ENCODE measurements around the gene PLRG1.

Gene PLRG1

DNA sequence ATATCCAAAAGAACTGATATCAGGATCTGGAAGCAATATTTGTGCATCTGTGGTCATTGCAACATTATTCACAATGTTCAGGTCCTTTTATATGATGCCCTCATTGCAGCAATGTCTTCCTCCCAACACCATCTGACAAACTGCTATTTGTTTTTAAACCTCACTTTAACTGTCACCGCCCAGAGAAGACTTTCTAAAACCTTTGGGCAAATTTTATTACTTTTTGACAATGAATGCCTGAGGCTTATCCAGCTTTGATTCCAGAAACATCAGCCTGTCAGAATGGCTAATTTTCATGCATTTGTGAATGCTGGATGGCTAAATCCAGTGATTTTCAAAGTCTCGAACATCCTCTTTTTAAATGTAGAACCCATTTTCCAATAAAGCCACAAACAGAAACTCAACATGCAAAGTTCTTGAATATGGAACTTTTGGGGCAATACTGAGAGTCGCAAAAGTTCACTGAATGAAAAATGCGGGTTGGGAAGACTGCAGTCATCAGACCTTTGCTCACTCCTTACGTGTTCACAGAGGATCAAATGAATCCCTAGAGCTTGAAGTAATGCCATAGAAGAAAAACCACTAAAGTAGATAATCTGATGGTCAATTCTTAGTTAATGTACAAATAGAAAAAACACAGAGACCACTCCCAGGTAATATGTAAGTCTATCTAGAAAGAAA lies 23.1 kb upstream of the PLRG1 start:
- no peak for DNase-seq (ENCODE audit: extremely low read depth, low read depth)
- no peak overlapping the region for H3K4me3 ChIP-seq (replicated peaks; ENCODE audit: low read depth, low read length)
- TF ChIP-seq, protein P1, sequence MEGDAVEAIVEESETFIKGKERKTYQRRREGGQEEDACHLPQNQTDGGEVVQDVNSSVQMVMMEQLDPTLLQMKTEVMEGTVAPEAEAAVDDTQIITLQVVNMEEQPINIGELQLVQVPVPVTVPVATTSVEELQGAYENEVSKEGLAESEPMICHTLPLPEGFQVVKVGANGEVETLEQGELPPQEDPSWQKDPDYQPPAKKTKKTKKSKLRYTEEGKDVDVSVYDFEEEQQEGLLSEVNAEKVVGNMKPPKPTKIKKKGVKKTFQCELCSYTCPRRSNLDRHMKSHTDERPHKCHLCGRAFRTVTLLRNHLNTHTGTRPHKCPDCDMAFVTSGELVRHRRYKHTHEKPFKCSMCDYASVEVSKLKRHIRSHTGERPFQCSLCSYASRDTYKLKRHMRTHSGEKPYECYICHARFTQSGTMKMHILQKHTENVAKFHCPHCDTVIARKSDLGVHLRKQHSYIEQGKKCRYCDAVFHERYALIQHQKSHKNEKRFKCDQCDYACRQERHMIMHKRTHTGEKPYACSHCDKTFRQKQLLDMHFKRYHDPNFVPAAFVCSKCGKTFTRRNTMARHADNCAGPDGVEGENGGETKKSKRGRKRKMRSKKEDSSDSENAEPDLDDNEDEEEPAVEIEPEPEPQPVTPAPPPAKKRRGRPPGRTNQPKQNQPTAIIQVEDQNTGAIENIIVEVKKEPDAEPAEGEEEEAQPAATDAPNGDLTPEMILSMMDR (IDR thresholded peaks at IDR 0.05; ENCODE audit: low read depth, low read length, missing control alignments): no peak

DNA sequence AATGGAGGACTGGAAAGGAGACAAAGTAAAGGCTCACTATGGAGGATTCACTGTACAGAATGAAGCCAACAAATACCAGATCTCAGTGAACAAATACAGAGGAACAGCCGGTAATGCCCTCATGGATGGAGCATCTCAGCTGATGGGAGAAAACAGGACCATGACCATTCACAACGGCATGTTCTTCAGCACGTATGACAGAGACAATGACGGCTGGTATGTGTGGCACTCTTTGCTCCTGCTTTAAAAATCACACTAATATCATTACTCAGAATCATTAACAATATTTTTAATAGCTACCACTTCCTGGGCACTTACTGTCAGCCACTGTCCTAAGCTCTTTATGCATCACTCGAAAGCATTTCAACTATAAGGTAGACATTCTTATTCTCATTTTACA lies 19.4 kb upstream of the PLRG1 start:
- TF ChIP-seq, protein P1 (IDR thresholded peaks at IDR 0.05; ENCODE audit: low read depth, low read length, missing control alignments): no peak
- DNase-seq (ENCODE audit: extremely low read depth, low read depth): no peak

DNA sequence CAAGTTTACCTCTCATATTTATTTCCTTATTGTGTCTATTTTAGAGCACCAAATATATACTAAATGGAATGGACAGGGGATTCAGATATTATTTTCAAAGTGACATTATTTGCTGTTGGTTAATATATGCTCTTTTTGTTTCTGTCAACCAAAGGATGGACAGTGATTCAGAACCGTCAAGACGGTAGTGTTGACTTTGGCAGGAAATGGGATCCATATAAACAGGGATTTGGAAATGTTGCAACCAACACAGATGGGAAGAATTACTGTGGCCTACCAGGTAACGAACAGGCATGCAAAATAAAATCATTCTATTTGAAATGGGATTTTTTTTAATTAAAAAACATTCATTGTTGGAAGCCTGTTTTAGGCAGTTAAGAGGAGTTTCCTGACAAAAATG lies 18.8 kb upstream of the PLRG1 start:
- TF ChIP-seq, protein P1 (IDR thresholded peaks at IDR 0.05; ENCODE audit: low read depth, low read length, missing control alignments): no peak
- DNase-seq (ENCODE audit: extremely low read depth, low read depth): no peak
- H3K4me3 ChIP-seq (replicated peaks; ENCODE audit: low read depth, low read length): no peak overlapping the region

More for the DNA sequence above, 19.4 kb upstream of the PLRG1 start:
- no peak overlapping the region for H3K4me3 ChIP-seq (replicated peaks; ENCODE audit: low read depth, low read length)

DNA sequence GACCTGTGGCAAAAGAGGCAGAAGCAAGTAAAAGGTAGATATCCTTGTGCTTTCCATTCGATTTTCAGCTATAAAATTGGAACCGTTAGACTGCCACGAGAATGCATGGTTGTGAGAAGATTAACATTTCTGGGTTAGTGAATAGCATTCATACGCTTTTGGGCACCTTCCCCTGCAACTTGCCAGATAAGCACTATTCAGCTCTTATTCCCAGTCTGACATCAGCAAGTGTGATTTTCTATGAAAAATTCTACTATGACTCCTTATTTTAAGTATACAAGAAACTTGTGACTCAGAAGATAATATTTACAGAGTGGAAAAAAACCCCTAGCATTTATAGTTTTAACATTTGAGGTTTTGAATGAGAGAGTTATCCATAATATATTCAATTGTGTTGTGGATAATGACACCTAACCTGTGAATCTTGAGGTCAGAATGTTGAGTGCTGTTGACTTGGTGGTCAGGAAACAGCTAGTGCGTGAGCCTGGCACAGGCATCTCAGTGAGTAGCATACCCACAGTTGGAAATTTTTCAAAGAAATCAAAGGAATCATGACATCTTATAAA lies 16.5 kb upstream of the PLRG1 start:
- TF ChIP-seq, protein P1 (IDR thresholded peaks at IDR 0.05; ENCODE audit: low read depth, low read length, missing control alignments): no peak
- DNase-seq (ENCODE audit: extremely low read depth, low read depth): no peak
- H3K4me3 ChIP-seq (replicated peaks; ENCODE audit: low read depth, low read length): no peak overlapping the region

DNA sequence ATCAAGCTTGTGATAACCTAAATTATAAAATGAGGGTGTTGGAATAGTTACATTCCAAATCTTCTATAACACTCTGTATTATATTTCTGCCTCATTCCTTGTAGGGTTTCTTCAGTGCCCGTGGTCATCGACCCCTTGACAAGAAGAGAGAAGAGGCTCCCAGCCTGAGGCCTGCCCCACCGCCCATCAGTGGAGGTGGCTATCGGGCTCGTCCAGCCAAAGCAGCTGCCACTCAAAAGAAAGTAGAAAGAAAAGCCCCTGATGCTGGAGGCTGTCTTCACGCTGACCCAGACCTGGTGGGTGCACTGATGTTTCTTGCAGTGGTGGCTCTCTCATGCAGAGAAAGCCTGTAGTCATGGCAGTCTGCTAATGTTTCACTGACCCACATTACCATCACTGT lies 15.5 kb upstream of the PLRG1 start:
- TF ChIP-seq, protein P1 (IDR thresholded peaks at IDR 0.05; ENCODE audit: low read depth, low read length, missing control alignments): no peak
- DNase-seq (ENCODE audit: extremely low read depth, low read depth): no peak
- H3K4me3 ChIP-seq (replicated peaks; ENCODE audit: low read depth, low read length): no peak overlapping the region

DNA sequence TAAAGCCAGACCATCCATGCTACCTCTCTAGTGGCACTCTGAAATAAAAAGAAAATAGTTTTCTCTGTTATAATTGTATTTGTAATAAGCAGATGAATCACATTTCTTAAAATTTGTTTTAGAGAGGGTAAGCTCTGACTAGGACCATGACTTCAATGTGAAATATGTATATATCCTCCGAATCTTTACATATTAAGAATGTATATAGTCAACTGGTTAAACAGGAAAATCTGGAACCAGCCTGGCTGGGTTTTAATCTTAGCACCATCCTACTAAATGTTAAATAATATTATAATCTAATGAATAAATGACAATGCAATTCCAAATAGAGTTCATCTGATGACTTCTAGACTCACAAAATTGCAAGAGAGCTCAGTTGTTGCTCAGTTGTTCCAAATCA lies 14.1 kb upstream of the PLRG1 start:
- TF ChIP-seq, protein P1 (IDR thresholded peaks at IDR 0.05; ENCODE audit: low read depth, low read length, missing control alignments): no peak
- no peak for DNase-seq (ENCODE audit: extremely low read depth, low read depth)
- H3K4me3 ChIP-seq (replicated peaks; ENCODE audit: low read depth, low read length): no peak overlapping the region

All from HFF-Myc (cell line).